Measurements from ENCODE around the gene AP2A2.

Gene AP2A2

DNA sequence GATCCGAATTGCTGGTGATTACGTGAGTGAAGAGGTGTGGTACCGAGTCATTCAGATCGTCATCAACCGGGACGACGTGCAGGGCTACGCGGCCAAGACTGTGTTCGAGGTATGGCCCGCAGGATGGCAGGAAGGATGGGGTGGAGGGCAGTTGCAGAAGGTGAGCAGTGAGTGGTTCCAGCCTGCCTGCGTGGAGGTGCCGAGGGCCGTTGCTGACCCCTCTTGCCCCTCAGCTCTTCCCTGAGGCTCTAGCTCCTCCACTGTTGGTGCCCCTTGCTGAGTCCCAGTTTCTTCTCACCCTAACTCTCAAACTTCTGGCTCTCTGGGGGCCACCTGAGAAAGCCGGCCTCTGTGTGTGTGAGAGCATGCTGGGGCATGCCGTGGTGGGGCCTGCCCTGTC lies 66.9 kb downstream of the AP2A2 start:
- Histone ChIP-seq H3K9me3 (ENCODE audit: control insufficient read depth, low read length) (no peaks in the 10 kb centered on the region), H3K4me1 (ENCODE audit: control insufficient read depth, insufficient read depth, low read depth, low read length) (peaks cover 11% of the 10 kb centered on the region), H2BK12ac (ENCODE audit: low read length in 2 of 2) (no peak overlapping the region), H3K79me1 (replicated peaks; ENCODE audit: low read length, poor library complexity, severe bottlenecking) (peaks cover 64% of the 10 kb centered on the region), H3K36me3 (ENCODE audit: control insufficient read depth in 1 of 2, insufficient read depth in 2 of 2, low read depth in 1 of 2, low read length in 2 of 2) (peaks cover 78 to 94% of the 10 kb centered on the region in 2 experiments), H3K27me3 (ENCODE audit: control insufficient read depth in 1 of 2, insufficient read depth in 1 of 2, low read length in 2 of 2) (no peaks in the 10 kb centered on the region), H3K14ac (ENCODE audit: low read length in 2 of 2) (no peak overlapping the region), H3K23ac (ENCODE audit: low read length in 2 of 2) (no peak overlapping the region), H2BK5ac (ENCODE audit: low read depth, low read length, poor library complexity, severe bottlenecking) (no peak overlapping the region), H3K18ac (ENCODE audit: low read depth in 1 of 2, low read length in 2 of 2) (no peak overlapping the region), H2BK120ac (ENCODE audit: low read depth, low read length) (no peak overlapping the region), H4K8ac (ENCODE audit: low read length) (no peak overlapping the region), H2AFZ (ENCODE audit: low read depth, low read length) (no peak overlapping the region), H3K27ac (ENCODE audit: low read length, poor library complexity, severe bottlenecking) (no peak overlapping the region), H3K4ac (ENCODE audit: low read depth in 1 of 2, low read length in 2 of 2) (no peak overlapping the region), H2AK5ac (ENCODE audit: low read length, severe bottlenecking) (no peak overlapping the region), H3K4me3 (ENCODE audit: insufficient read depth in 1 of 2, low read depth in 1 of 2, low read length in 2 of 2) (no peak overlapping the region), H2BK15ac (ENCODE audit: low read depth, poor library complexity, severe bottlenecking) (no peak overlapping the region), H4K91ac (ENCODE audit: low read length) (no peak overlapping the region), H3K4me2 (ENCODE audit: low read length, poor library complexity, severe bottlenecking) (no peak overlapping the region), H3K9ac (ENCODE audit: low read length) (no peak overlapping the region)
- no peak for DNase-seq
- WGBS, result 98% methylated on average over 13 of the region's 16 CpGs

DNA sequence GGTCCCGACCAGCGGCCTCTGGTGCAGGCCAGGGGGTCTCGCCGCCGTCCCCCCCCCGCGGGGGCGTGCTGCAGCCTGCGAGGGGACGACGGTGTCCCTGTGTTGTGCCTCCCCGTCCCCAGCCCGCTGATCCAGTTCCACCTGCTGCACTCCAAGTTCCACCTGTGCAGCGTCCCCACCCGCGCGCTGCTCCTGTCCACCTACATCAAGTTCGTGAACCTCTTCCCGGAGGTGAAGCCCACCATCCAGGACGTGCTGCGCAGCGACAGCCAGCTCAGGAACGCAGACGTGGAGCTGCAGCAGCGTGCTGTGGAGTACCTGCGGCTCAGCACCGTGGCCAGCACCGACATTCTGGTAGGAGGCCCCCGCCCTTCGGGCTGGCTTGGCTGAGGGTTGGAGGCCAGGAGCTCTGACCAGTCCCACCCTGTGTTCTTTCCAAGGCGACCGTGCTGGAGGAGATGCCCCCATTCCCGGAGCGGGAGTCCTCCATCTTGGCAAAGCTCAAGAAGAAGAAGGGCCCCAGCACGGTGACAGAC lies 68.0 kb downstream of the AP2A2 start:
- Histone ChIP-seq H4K91ac (ENCODE audit: low read length) (no peak overlapping the region), H3K79me1 (replicated peaks; ENCODE audit: low read length, poor library complexity, severe bottlenecking) (peaks cover 57% of the 10 kb centered on the region), H2BK5ac (ENCODE audit: low read depth, low read length, poor library complexity, severe bottlenecking) (no peak overlapping the region), H2AFZ (ENCODE audit: low read depth, low read length) (no peak overlapping the region), H3K4ac (ENCODE audit: low read depth in 1 of 2, low read length in 2 of 2) (no peak overlapping the region), H3K18ac (ENCODE audit: low read depth in 1 of 2, low read length in 2 of 2) (no peak overlapping the region), H3K36me3 (ENCODE audit: control insufficient read depth in 1 of 2, insufficient read depth in 2 of 2, low read depth in 1 of 2, low read length in 2 of 2) (peaks cover 67 to 90% of the 10 kb centered on the region in 2 experiments), H3K9me3 (ENCODE audit: control insufficient read depth, low read length) (no peaks in the 10 kb centered on the region), H4K8ac (ENCODE audit: low read length) (no peak overlapping the region), H3K4me3 (ENCODE audit: insufficient read depth in 1 of 2, low read depth in 1 of 2, low read length in 2 of 2) (no peak overlapping the region), H3K9ac (ENCODE audit: low read length) (no peak overlapping the region), H3K14ac (ENCODE audit: low read length in 2 of 2) (no peak overlapping the region), H3K27me3 (ENCODE audit: control insufficient read depth in 1 of 2, insufficient read depth in 1 of 2, low read length in 2 of 2) (no peaks in the 10 kb centered on the region), H2BK15ac (ENCODE audit: low read depth, poor library complexity, severe bottlenecking) (no peak overlapping the region), H3K4me1 (ENCODE audit: control insufficient read depth, insufficient read depth, low read depth, low read length) (peaks cover 10% of the 10 kb centered on the region), H2AK5ac (ENCODE audit: low read length, severe bottlenecking) (no peak overlapping the region), H3K27ac (ENCODE audit: low read length, poor library complexity, severe bottlenecking) (no peak overlapping the region), H2BK12ac (ENCODE audit: low read length in 2 of 2) (peak overlapping the region in 1 of 2 experiments; percentile 2), H2BK120ac (ENCODE audit: low read depth, low read length) (no peak overlapping the region), H3K23ac (ENCODE audit: low read length in 2 of 2) (no peak overlapping the region), H3K4me2 (ENCODE audit: low read length, poor library complexity, severe bottlenecking) (no peak overlapping the region)
- WGBS, result 95% methylated on average over 34 of the region's 35 CpGs
- DNase-seq, result no peak

DNA sequence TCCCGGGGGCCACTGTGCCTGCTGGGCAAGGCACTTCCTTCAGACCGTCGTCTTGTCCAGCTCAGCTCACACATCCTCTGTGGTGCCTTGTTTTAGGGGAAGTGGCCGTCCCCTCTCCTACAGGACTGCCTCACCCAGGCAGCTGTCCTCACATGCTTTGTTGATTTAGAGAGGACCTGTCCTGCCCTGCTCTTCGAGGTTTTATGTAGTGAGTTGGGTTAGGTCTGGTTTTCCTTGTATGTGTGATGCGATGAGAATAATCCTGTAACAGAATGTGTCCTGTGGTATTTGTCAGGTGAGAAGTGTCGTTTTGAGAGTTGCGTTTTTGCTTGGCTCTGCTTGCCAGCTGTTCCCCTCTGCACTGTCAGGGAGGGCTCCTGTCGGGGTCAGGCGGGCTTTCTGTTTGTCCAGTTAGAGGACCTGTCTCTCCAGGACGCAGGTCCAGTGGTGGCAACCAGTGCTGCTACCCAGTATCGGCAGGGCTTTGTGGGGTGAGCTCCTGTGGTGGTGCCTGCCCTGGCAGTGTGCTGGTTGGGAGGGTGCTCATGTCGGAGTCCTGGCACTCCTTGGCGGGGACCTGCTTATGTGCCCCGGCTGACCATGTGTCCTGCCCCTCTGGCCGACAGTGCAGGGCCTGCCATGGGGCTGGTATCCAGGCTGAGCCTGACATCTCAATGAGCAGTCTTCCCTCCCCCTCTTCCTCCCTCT lies 69.5 kb downstream of the AP2A2 start:
- Histone ChIP-seq H3K23ac (ENCODE audit: low read length in 2 of 2) (no peak overlapping the region), H3K36me3 (ENCODE audit: control insufficient read depth in 1 of 2, insufficient read depth in 2 of 2, low read depth in 1 of 2, low read length in 2 of 2) (peaks cover 52 to 84% of the 10 kb centered on the region in 2 experiments), H2BK5ac (ENCODE audit: low read depth, low read length, poor library complexity, severe bottlenecking) (no peak overlapping the region), H3K4me3 (ENCODE audit: insufficient read depth in 1 of 2, low read depth in 1 of 2, low read length in 2 of 2) (no peak overlapping the region), H2BK15ac (ENCODE audit: low read depth, poor library complexity, severe bottlenecking) (no peak overlapping the region), H3K14ac (ENCODE audit: low read length in 2 of 2) (no peak overlapping the region), H3K27ac (ENCODE audit: low read length, poor library complexity, severe bottlenecking) (no peak overlapping the region), H2AK5ac (ENCODE audit: low read length, severe bottlenecking) (no peak overlapping the region), H2BK12ac (ENCODE audit: low read length in 2 of 2) (no peak overlapping the region), H3K9ac (ENCODE audit: low read length) (no peak overlapping the region), H4K8ac (ENCODE audit: low read length) (no peak overlapping the region), H2BK120ac (ENCODE audit: low read depth, low read length) (no peak overlapping the region), H3K4ac (ENCODE audit: low read depth in 1 of 2, low read length in 2 of 2) (no peak overlapping the region), H3K4me1 (ENCODE audit: control insufficient read depth, insufficient read depth, low read depth, low read length) (peaks cover 10% of the 10 kb centered on the region), H2AFZ (ENCODE audit: low read depth, low read length) (no peak overlapping the region), H4K91ac (ENCODE audit: low read length) (no peak overlapping the region), H3K18ac (ENCODE audit: low read depth in 1 of 2, low read length in 2 of 2) (no peak overlapping the region), H3K4me2 (ENCODE audit: low read length, poor library complexity, severe bottlenecking) (no peak overlapping the region), H3K79me1 (replicated peaks; ENCODE audit: low read length, poor library complexity, severe bottlenecking) (peaks cover 55% of the 10 kb centered on the region), H3K9me3 (ENCODE audit: control insufficient read depth, low read length) (no peaks in the 10 kb centered on the region), H3K27me3 (ENCODE audit: control insufficient read depth in 1 of 2, insufficient read depth in 1 of 2, low read length in 2 of 2) (no peaks in the 10 kb centered on the region)
- DNase-seq, result no peak
- WGBS, result 94% methylated on average over 12 of the region's 16 CpGs

DNA sequence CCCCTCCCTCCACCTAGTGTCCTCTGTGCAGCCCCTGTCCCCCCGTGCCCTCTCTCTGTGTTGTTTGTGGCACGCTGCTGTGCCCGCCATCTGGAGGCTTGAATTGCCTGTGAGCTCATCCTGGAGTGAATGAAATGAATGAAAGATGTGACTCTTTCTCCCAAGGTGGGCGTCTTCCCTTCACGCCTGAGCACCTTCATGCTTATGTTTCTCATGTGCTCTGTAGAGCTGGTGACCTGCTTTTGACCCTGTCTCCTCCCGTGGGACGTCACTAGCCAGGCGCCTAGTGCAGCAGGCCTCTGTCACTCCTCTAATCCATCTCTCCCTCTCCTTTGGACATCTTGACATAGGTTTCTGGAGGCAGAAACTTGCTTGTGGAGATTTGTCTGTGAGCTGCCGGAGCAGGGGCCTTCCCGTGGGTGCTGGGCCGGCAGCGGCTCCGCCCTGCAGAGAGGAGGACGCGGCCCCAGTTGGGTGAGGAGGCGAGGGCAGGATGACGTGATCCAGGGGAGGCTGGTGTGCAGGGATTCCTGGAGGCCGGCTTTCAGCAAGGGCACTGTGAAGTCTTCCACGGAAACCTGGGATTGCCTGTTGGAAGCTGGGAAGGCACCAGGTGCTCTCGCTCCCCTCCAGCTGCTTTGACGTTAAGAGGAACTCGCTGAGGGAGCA lies 70.2 kb downstream of the AP2A2 start:
- no peak overlapping the region for H3K18ac ChIP-seq (ENCODE audit: low read depth in 1 of 2, low read length in 2 of 2)
- H2AFZ ChIP-seq (ENCODE audit: low read depth, low read length), result no peak overlapping the region
- peaks cover 10% of the 10 kb centered on the region for H3K4me1 ChIP-seq (ENCODE audit: control insufficient read depth, insufficient read depth, low read depth, low read length)
- no peak overlapping the region for H2BK15ac ChIP-seq (ENCODE audit: low read depth, poor library complexity, severe bottlenecking)
- H3K14ac ChIP-seq (ENCODE audit: low read length in 2 of 2), result no peak overlapping the region
- H3K9me3 ChIP-seq (ENCODE audit: control insufficient read depth, low read length), result no peaks in the 10 kb centered on the region
- no peak overlapping the region for H4K8ac ChIP-seq (ENCODE audit: low read length)
- no peak overlapping the region for H3K23ac ChIP-seq (ENCODE audit: low read length in 2 of 2)
- no peak overlapping the region for H4K91ac ChIP-seq (ENCODE audit: low read length)
- H2BK12ac ChIP-seq (ENCODE audit: low read length in 2 of 2), result no peak overlapping the region
- no peak overlapping the region for H3K4me3 ChIP-seq (ENCODE audit: insufficient read depth in 1 of 2, low read depth in 1 of 2, low read length in 2 of 2)
- H2BK120ac ChIP-seq (ENCODE audit: low read depth, low read length), result no peak overlapping the region
- no peak overlapping the region for H2AK5ac ChIP-seq (ENCODE audit: low read length, severe bottlenecking)
- DNase-seq, result peak; percentile 9
- WGBS, result 88% methylated on average over 19 of the region's 22 CpGs
- H3K27me3 ChIP-seq (ENCODE audit: control insufficient read depth in 1 of 2, insufficient read depth in 1 of 2, low read length in 2 of 2), result no peaks in the 10 kb centered on the region
- peaks cover 55 to 84% of the 10 kb centered on the region in 2 experiments for H3K36me3 ChIP-seq (ENCODE audit: control insufficient read depth in 1 of 2, insufficient read depth in 2 of 2, low read depth in 1 of 2, low read length in 2 of 2)
- no peak overlapping the region for H3K4ac ChIP-seq (ENCODE audit: low read depth in 1 of 2, low read length in 2 of 2)
- H3K9ac ChIP-seq (ENCODE audit: low read length), result no peak overlapping the region
- H2BK5ac ChIP-seq (ENCODE audit: low read depth, low read length, poor library complexity, severe bottlenecking), result no peak overlapping the region
- H3K27ac ChIP-seq (ENCODE audit: low read length, poor library complexity, severe bottlenecking), result no peak overlapping the region
- H3K4me2 ChIP-seq (ENCODE audit: low read length, poor library complexity, severe bottlenecking), result no peak overlapping the region
- H3K79me1 ChIP-seq (replicated peaks; ENCODE audit: low read length, poor library complexity, severe bottlenecking), result peaks cover 57% of the 10 kb centered on the region

Measured in mesenchymal stem cell (in vitro differentiated cells and primary cell).